EH (cell line): ENCODE data around the gene GLE1.
"Not testable (repeated sequence)": the region's sequence is repeated elsewhere in the genome, so short reads cannot be mapped to it uniquely, and the experiment has no call there.

Source experiments
- DNase-seq: peaks from one replicate; pipeline ENCODE4 v3.0.0-alpha.2; 2015; ENCODE audit warnings: low read depth

GLE1 gene

DNA sequence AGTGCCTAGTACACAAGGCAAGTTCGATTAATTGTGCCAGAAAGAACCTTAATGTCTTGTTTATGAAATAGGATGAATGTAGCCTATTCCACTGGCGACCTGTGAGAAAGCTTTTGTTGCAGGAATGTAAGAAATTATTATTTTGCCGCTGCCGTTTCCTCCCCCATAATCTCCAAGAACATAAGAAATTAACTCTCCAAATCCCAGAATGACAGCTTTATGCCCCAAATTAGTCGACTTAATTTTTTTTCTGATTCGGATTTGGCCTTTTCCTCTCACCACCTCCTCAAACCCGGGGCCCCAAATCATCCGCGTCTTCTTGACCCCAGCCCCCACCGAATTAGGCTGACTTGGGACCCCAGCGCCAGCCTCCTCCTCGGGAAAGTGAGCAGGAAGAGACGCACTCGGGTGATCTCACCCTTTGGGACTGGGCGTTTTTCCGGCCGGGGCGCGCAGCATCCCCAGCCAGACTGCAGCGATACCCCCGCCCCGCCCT is 47.2 kb downstream of the GLE1 start:
- DNase-seq, result no peak

DNA sequence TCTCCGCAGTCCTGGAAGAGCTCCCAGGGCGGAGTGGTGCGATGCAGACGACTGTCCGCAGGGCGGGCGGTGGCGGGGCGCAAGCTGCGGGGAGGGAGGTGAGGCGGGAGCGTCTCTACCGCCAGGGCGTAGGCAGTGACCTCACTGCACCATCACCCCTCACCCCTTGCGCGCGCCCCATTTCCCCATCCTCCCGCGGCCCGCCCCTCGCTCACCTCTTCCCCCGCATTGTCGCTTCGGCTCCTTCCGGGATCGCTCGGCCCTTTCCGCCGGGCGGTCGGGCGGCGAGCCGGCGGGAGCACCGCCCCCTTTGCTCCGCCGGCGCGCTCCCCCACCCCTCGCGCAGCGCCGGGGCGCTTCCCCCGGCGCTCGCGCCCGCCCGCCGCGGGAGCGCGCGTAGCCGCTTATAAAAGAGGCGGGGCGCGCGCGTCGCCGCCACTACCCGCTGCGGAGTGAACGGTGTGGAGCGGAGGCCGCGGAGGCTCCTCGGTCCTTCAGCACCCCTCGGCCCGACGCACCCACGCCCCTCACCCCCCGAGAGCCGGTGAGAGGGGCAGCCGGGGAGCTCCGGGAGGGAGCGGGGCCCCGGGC is 47.7 kb downstream of the GLE1 start, which contains the start of gene SPTAN1:
Gene SPTAN1 (plus strand): TSS at position 435 of the 591 bp plus-strand sequence. CDS start 14,154 bp downstream, outside the sequence.
- peak; percentile 93 for DNase-seq

DNA sequence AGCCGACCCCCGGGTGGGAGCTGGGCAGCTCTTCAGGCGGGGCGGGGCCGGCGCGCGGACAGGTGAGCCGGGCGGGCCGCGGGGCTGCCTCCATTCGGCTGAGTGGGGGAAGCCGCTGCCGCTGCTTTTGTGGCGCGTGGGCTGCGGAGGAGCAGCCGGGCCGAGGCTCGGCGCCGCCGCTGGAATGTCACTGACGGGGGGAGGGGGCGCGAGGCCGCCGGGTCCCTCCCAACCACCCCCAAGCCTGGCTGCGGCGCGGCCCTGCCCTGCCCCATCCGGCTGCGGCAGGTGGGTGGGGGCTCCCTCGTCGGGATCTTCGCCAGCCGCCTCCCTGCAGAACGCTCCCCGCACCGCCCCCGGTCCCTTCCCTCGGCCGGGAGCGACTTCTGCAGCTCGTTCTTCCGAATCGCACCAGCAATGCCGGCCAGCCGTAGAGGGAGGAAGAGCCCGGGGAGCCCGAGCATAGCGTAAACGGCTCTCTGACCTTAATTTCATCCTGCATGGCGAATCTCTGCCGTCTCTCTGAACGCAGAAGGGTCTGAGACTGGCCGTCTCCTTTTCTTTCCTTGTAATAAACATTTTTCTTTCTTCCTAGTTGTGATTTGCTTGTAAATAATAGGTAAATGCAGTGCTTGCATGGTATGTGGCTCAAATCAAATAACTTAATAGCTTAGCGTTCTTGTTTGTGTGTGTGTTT is 48.4 kb downstream of the GLE1 start:
- peak; percentile 49 for DNase-seq

DNA sequence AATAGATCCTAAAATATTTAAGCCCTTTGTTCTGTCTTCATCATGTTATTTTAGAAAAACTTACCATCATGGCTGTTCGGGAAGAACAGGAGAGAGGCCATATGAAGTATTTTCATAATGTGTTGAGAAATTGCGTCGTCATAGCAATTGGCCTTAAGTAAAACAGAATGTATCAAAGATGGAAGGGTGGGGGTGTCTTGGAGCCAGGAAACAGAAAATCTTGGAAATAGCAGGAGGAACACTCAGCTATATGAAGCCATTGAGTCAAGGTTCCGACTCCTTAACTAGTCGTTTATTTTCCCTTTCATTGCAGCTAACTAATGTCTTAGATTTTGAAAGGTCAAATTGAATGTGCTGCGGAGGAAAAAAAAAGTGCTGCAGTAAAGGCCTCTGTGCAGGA is 49.2 kb downstream of the GLE1 start:
- peak; percentile 78 for DNase-seq

DNA sequence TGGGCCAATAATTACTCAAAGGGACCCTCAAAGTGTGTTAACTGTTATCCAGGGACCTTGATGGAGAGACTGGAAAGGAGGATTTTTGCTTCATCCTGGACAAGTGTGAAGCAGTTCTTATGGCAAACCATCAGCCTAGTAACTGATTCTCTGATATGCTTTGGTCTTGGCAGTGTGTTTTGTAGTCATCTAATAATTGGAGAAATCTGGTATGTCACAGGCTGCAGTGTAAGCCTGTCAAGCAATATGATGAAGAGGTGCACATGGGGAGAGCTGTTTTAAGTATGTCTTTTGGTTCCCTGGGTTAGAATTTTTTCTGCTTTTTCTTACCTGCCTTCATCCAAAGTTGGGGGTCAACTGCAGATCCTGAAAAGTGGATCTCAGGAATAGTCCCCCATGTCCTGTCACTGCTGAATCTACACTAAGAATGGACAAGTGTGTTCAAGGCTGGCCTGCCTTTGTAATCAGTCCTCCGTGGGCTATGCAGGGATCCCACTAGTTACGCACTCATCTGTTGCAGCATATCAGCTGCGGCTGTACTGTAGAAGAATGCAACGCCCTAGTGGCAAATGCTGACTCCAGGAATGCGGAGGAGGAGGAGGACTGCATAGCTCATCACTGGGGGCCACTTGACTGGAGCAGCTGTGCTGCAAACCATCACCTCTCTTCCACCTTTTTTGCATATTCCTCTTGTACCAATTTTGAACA is 49.8 kb downstream of the GLE1 start:
- peak; percentile 94 for DNase-seq

- peak; percentile 74 for DNase-seq
These were observed 50.7 kb downstream of the GLE1 start for GRCh38 chr9:128555180-128555721.

DNA sequence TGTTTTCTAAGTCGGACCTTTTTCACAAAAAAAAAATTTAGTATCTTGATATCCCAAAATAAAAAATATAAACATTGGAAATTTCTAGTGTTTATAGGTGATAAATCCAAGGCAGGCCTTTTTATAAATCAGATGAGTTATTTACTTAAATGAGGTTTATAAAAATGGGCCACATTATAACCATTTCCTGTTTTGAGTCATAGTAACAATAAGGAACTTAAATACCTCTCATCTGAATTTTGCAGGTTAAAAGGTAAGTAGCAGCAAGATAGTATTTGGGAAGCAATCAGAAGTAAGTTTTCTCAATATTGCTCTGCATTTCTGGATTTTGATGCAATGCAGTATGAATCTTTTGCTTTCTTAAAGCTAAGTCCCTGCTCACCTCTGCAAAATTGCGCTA is 51.8 kb downstream of the GLE1 start:
- no peak for DNase-seq

GRCh38 chr9:128556926-128557634 is 52.6 kb downstream of the GLE1 start:
- DNase-seq, result no peak

DNA sequence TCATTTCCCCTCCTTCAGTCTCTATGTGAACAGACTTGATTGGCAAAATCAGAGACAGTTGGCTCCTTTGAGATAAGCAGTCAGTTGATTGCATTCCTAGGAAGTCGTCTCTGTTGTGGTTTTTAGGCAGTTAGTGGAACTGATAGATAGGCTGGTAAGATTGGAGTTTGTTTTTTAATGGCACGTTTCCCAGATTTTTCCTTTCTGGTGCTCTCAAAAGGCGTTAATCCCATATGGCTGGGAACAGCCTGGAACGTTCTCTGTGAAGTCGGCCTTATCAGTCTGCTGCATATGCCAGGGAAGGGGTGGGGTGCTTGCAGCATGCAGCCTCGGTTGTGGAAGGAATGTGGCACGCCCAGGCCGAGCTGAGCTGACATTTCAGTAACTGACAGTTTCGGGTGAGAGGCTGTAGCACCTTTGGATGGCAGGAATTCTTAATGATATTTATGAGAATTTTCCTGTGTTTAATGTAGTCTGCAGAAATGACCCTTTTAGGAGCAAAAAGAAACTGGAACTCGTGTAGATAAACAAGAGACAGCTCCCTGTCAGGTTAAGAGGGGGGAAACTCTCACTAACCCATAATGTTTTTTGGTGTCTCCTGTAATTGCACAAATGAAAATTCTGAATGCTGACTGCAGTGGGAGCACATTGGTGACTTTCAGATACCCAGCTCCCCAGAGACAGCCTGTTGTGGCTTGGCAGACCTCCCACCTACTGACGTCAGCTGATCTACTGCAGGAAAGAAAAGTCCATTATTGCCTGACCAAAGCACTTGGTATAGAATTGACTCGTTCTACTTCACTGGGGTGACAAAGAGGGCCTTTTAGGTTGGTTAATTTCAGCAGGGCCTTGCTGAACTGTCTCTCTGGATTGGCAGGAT is 54.2 kb downstream of the GLE1 start:
- DNase-seq, result peak; percentile 91

GRCh38 chr9:128565578-128565977 is 61.1 kb downstream of the GLE1 start:
- no peak for DNase-seq

GRCh38 chr9:128568470-128569078 is 64.1 kb downstream of the GLE1 start:
- no peak for DNase-seq

DNA sequence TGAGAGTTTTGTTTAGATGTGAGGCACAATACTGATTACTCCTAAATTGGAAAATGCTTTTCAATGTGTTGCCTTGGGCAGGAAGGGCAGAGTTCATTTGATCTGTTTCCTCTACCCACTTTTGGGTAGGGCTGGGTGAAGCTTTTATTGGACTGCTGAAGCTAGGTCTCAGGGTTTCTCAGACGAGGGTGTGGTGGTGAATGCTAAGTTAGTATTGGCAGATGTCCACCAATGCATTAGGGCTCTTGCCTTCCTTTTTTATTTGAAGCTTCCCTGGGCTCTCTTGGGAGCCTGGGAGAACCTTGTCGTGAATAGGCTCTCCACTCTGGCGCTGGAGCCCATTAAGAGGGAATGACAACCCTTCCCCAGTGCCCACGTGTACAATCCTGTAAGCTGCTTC is 71.0 kb downstream of the GLE1 start:
- peak; percentile 69 for DNase-seq

DNA sequence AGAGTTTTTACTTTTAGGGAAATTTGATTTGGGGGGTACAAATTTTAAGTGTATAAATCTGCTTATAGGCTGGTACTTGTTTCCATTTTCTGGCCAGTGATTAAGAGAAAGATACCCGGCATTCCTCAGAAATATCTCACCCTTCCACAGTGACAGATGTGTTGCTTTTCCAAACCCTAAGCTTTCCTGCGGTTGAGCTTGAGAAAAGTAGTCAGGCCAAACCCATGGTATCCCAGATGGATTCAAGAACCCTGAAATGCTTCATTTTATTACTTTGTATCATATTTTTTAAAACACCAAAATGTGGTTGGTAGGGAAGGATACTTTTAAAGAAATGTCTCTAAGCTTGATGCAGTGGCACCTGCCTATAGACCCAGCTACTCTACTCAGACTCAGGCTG is 71.4 kb downstream of the GLE1 start:
- DNase-seq, result peak; percentile 60

DNA sequence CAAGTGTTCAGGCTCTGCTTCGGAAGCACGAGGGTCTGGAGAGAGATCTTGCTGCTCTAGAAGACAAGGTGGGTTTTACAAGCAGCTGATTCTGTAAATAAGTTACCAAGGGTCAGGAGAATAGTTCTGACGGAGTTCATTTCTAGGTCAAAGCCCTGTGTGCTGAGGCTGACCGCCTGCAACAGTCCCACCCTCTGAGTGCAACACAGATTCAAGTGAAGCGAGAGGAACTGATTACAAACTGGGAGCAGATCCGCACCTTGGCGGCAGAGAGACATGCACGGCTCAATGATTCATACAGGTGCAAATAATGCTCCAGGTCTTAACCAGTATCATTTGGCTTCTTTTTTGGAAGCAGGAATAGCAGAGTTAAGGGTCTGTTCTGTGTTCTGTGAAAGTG is 72.7 kb downstream of the GLE1 start:
- DNase-seq, result no peak

DNA sequence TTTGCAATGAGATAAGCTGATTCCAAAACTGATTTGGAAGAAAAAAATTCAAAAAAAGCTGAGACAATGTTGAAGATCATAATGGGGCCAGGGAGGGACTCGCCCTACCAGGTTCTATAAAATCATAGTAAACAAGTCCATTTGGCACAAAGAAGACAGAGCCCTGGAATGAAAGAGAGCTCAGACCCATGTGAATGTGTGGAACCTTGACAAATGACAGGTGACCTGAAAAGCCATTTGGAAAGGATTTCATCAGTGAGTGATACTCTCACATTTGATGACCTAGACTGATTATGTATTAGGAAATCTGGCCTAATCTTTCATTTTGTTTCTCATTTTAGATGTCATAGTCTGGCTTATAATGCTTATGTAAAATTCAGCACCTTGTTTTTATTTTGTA is 74.7 kb downstream of the GLE1 start:
- DNase-seq, result no peak

DNA sequence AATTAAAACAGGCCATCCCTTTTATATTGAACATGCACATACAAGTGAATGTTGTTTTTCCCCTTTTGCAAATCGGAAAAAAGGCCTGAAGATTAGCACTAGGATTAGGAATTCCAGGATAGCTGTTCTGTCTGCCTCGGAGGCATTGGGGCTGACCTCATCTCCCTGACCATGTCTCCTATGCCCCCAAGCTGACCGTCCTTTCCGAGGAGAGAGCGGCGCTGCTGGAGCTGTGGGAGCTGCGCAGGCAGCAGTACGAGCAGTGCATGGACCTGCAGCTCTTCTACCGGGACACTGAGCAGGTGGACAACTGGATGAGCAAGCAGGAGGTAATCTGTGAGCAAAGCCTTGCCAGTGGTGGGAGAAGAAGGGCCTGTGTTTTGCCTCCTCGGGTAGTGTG is 76.2 kb downstream of the GLE1 start:
- no peak for DNase-seq

GRCh38 chr9:128585155-128585554 is 80.6 kb downstream of the GLE1 start:
- DNase-seq, result not testable (repeated sequence)

DNA sequence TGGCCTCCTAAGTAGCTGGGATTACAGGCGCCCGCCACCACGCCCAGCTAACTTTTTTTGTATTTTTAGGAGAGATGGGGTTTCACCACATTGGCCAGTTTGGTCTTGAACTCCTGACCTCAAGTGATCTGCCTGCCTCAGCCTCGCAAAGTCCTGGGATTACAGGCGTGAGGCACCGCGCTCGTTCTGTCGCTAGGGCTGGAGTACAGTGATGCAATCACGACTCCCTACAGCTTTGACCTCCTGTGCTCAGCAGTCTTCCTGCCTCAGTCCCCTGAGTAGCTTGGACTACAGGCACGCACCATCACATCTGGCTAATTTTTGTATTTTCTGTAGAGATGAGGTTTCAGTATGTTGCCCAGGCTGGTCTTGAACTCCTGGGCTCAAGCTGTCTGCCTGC is 82.4 kb downstream of the GLE1 start:
- not testable (repeated sequence) for DNase-seq

DNA sequence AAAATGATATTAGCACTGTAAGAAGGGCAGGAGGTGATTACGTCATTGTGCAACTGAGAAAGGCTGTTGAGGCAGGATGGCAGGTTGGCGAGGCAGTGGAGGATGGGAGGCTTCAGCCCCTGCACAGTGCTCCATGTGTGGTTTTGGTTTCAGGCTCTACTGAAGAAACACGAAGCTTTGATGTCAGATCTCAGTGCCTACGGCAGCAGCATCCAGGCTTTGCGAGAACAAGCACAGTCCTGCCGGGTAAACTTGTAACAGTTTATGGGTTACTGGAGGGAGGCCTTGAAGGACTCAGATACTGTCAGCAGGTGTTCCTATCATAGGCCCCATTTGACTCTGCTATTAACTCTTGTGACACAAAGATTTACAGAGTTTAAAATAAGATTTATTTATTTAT is 82.9 kb downstream of the GLE1 start:
- no peak for DNase-seq

- DNase-seq, result no peak
These were observed 84.2 kb downstream of the GLE1 start for GRCh38 chr9:128588581-128589233.
